ENCODE measurements around the gene LGI1.

Gene LGI1

DNA sequence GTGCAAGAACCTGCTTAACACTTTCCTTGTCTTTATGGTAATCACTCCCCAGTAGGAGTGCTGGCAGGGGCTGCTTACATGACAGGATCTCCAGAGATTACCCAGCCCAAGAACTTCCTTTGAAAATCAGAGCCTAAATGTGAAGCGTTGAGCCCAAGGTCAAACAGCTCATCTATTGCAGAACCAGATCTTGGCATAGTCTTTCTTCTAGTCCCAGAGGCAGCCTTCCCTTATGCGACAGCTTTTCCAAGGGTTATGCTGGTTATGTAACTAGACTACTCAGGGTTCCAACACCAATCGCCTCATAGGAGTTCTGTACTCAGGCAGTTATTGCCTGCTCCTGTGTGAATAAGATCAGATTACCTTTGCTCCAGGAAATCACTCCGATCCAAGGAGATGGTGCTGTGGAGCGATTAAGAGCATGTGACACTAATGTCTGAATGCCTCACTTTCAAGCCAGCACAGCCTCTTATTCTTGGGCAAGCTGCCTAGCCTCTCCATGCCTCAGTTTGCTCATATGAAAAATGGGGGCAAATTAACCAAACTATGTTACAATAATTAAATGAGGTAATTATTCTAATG is 8.4 kb upstream of the LGI1 start:
- peaks cover 23% of the 10 kb centered on the region for H3K4me1 ChIP-seq (ENCODE audit: insufficient read depth, poor library complexity, severe bottlenecking)

DNA sequence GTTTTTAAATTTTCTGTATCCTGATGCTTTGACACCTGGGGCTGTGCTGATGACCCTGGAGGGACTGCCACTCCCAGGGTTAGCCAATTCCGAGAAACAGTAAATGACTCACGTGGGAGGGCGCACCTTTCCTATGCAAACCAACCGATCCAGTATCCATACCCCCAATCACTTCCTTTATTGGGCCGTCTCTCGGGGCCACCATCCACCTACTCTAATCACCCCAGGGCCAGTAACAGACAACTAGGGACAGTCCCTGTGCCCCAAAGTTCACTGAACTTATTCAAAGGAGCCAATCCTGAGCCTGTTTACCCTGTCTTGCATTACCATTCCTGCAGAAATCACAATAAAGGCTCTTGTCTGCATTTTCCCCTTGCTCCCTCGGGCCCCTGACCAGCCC is 6.6 kb upstream of the LGI1 start:
- no peak for DNase-seq (ENCODE audit: low spot score)
- Histone ChIP-seq H3K36me3 (ENCODE audit: low read depth) (no peaks in the 10 kb centered on the region), H3K9me3 (ENCODE audit: severe bottlenecking) (no peaks in the 10 kb centered on the region), H3K27me3 (ENCODE audit: insufficient read depth, poor library complexity, severe bottlenecking) (no peaks in the 10 kb centered on the region), H3K27ac (ENCODE audit: poor library complexity, severe bottlenecking) (no peak overlapping the region), H3K4me1 (ENCODE audit: insufficient read depth, poor library complexity, severe bottlenecking) (peaks cover 23% of the 10 kb centered on the region), H3K4me3 (ENCODE audit: severe bottlenecking) (no peak overlapping the region)
- no peak for ATAC-seq (ENCODE audit: low read depth)
- TF ChIP-seq, protein P1, sequence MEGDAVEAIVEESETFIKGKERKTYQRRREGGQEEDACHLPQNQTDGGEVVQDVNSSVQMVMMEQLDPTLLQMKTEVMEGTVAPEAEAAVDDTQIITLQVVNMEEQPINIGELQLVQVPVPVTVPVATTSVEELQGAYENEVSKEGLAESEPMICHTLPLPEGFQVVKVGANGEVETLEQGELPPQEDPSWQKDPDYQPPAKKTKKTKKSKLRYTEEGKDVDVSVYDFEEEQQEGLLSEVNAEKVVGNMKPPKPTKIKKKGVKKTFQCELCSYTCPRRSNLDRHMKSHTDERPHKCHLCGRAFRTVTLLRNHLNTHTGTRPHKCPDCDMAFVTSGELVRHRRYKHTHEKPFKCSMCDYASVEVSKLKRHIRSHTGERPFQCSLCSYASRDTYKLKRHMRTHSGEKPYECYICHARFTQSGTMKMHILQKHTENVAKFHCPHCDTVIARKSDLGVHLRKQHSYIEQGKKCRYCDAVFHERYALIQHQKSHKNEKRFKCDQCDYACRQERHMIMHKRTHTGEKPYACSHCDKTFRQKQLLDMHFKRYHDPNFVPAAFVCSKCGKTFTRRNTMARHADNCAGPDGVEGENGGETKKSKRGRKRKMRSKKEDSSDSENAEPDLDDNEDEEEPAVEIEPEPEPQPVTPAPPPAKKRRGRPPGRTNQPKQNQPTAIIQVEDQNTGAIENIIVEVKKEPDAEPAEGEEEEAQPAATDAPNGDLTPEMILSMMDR (IDR thresholded peaks at IDR 0.05; ENCODE audit: poor library complexity, severe bottlenecking), result no peak

More for the DNA sequence above, 8.4 kb upstream of the LGI1 start:
- no peak overlapping the region for H3K4me3 ChIP-seq (ENCODE audit: severe bottlenecking)
- DNase-seq (ENCODE audit: low spot score), result no peak
- no peaks in the 10 kb centered on the region for H3K9me3 ChIP-seq (ENCODE audit: severe bottlenecking)
- H3K27me3 ChIP-seq (ENCODE audit: insufficient read depth, poor library complexity, severe bottlenecking), result no peaks in the 10 kb centered on the region
- H3K27ac ChIP-seq (ENCODE audit: poor library complexity, severe bottlenecking), result no peak overlapping the region
- TF ChIP-seq, protein P1 (IDR thresholded peaks at IDR 0.05; ENCODE audit: poor library complexity, severe bottlenecking), result no peak
- no peaks in the 10 kb centered on the region for H3K36me3 ChIP-seq (ENCODE audit: low read depth)
- no peak for ATAC-seq (ENCODE audit: low read depth)

DNA sequence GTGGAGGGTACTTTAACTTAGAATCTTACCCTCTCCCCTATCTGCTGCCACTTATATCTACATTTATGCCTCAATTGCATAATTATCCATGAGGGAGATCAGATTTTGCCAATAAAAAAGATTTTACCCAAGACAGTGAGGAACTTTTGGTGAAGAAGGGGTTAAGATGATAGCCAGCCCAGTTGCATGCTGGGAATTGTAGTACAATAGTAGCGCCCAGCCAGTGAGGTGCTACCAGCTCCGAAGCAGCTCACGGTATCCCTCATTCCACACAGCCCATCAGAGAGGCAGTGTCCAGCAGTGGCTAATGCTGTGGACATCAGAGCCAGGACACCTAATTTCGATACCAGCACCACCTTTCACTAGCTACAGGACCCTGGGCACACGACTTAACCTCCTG is 5.9 kb upstream of the LGI1 start:
- peaks cover 23% of the 10 kb centered on the region for H3K4me1 ChIP-seq (ENCODE audit: insufficient read depth, poor library complexity, severe bottlenecking)
- no peak overlapping the region for H3K4me3 ChIP-seq (ENCODE audit: severe bottlenecking)
- TF ChIP-seq, protein P1 (IDR thresholded peaks at IDR 0.05; ENCODE audit: poor library complexity, severe bottlenecking), result no peak

DNA sequence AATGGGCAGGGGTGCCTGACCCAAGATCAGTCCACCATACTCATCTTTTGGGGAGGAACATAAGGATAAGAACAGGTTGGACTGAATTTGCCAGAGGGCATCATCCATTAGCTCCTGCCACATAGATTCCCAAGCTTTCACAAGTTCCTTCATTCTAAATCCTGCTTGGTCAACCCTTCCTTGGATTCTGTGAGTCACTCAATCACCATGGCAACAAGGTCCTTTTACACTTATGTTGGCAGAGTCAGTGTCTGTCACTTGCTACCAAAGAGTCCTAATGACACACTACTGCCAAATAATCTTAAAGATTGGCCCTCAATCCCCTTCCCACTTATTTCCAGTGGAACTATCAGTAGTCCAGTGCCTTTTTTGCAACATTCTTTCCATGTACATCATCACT is 5.0 kb upstream of the LGI1 start:
- DNase-seq (ENCODE audit: low spot score), result no peak
- Histone ChIP-seq H3K36me3 (ENCODE audit: low read depth) (no peaks in the 10 kb centered on the region), H3K4me1 (ENCODE audit: insufficient read depth, poor library complexity, severe bottlenecking) (peaks cover 20% of the 10 kb centered on the region), H3K27ac (ENCODE audit: poor library complexity, severe bottlenecking) (no peak overlapping the region), H3K27me3 (ENCODE audit: insufficient read depth, poor library complexity, severe bottlenecking) (no peaks in the 10 kb centered on the region), H3K9me3 (ENCODE audit: severe bottlenecking) (no peaks in the 10 kb centered on the region), H3K4me3 (ENCODE audit: severe bottlenecking) (no peak overlapping the region)
- TF ChIP-seq, protein P1 (IDR thresholded peaks at IDR 0.05; ENCODE audit: poor library complexity, severe bottlenecking), result no peak
- peak; percentile 58 for ATAC-seq (ENCODE audit: low read depth)

More for the DNA sequence above, 5.9 kb upstream of the LGI1 start:
- DNase-seq (ENCODE audit: low spot score), result no peak
- Histone ChIP-seq H3K27me3 (ENCODE audit: insufficient read depth, poor library complexity, severe bottlenecking) (no peaks in the 10 kb centered on the region), H3K9me3 (ENCODE audit: severe bottlenecking) (no peaks in the 10 kb centered on the region), H3K27ac (ENCODE audit: poor library complexity, severe bottlenecking) (no peak overlapping the region), H3K36me3 (ENCODE audit: low read depth) (no peaks in the 10 kb centered on the region)
- peak; percentile 49; the same call in 2 of the 3 replicates for ATAC-seq (ENCODE audit: low read depth)

DNA sequence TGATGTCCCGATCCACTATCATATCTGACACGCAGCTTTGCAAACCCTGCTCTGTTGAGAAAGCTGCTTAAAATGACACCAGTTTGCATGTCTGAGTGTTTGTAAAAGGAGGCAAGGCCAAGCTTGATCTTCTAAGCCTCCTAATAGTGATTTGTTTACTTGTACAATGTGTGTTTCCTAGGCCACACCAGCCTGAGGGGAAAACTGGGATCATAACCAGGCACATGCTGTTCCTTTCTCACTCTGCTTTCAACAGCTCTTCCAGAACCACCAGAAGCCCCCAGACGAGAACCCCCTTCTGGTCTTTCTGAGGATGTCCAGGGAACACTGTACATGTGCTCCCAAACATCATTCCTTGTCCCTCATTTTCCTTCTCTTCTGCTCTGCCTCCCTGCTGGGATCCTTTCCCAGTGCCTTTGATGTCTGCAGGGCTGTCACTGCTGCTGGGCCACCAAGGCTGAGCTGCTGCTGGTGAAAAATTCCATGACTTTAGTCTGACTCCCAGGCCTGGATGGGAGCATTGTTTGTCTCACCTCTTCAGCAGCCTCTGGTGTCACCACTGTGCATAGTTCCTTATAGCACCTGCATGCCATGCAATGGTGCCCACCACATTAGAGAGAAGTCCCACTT is 4.0 kb upstream of the LGI1 start:
- TF ChIP-seq, protein P1 (IDR thresholded peaks at IDR 0.05; ENCODE audit: poor library complexity, severe bottlenecking), result no peak
- DNase-seq (ENCODE audit: low spot score) (no peak), ATAC-seq (ENCODE audit: low read depth) (no peak)
- Histone ChIP-seq H3K4me3 (ENCODE audit: severe bottlenecking) (no peak overlapping the region), H3K36me3 (ENCODE audit: low read depth) (no peaks in the 10 kb centered on the region), H3K27ac (ENCODE audit: poor library complexity, severe bottlenecking) (no peak overlapping the region), H3K9me3 (ENCODE audit: severe bottlenecking) (no peaks in the 10 kb centered on the region), H3K4me1 (ENCODE audit: insufficient read depth, poor library complexity, severe bottlenecking) (peaks cover 20% of the 10 kb centered on the region), H3K27me3 (ENCODE audit: insufficient read depth, poor library complexity, severe bottlenecking) (no peaks in the 10 kb centered on the region)

All from RWPE2 (cell line).